SK-N-MC (cell line): ENCODE measurements around the gene PTPRG.

Experiments used
- EZH2 ChIP-seq: fragments of 200-600 bp; sonication (generic); IDR thresholded peaks from one replicate; pipeline ENCODE4 v1.6.1; 2017; ENCODE audit warnings: antibody characterized with exemption
- FOXP2 ChIP-seq: optimal IDR thresholded peaks from 2 replicates; pipeline ENCODE3; 2011; ENCODE audit warnings: mild to moderate bottlenecking, moderate library complexity; ENCODE audit not compliant: insufficient read depth; ENCODE audit errors: extremely low read length, control extremely low read depth
- POLR2AphosphoS5 ChIP-seq: IDR thresholded peaks from 2 replicates; pipeline ENCODE4 v1.6.1; 2012; ENCODE audit warnings: mild to moderate bottlenecking, low read depth, low read length, borderline replicate concordance

DNA sequence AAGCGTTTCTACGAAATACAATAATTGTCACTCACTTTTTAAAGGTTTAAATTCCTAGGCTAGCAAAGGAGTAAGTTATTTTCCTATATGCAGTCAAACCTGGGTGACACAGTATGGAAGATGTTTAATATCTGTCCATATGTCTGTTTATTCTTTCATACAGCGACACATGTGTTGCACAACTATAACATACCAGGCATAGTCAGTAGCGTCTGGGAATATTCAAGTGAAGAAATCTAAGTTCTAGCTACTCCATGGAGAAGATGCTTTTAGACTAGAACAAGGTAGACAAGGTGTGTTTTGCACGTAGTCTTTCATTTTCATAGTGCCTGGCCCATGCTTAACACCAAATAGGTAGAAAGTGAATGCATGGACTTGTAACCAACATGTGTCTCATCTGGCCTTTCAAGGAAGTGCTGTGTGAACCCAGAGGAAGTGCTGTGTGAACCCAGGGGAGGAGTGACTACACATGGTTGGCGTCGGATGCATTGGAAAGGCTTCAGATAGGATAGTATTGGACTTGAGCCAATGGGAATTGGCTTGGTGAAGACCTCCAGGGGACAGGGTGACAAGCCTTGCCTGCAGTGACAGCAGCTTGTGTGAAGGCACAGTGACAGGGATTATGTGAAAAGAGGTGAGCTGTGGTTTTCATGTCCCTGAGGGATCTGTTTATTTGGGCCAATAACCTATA is 267.0 kb downstream of the PTPRG start:
- TF ChIP-seq POLR2AphosphoS5 (no peak), EZH2 (no peak), FOXP2 (no peak)
